ENCODE measurements around the gene TBRG1.

GRCh38 chr11:124662106-124662505 lies 39.4 kb downstream of the TBRG1 start:
- TF ChIP-seq YY1 (IDR thresholded peaks at IDR 0.05; ENCODE audit: insufficient read depth, insufficient read length) (no peak), ZNF274 (IDR thresholded peaks at IDR 0.05; ENCODE audit: low read depth, low read length) (no peak)

Measured in NT2/D1 (cell line).